ENCODE results near the gene PRKN.

DNA sequence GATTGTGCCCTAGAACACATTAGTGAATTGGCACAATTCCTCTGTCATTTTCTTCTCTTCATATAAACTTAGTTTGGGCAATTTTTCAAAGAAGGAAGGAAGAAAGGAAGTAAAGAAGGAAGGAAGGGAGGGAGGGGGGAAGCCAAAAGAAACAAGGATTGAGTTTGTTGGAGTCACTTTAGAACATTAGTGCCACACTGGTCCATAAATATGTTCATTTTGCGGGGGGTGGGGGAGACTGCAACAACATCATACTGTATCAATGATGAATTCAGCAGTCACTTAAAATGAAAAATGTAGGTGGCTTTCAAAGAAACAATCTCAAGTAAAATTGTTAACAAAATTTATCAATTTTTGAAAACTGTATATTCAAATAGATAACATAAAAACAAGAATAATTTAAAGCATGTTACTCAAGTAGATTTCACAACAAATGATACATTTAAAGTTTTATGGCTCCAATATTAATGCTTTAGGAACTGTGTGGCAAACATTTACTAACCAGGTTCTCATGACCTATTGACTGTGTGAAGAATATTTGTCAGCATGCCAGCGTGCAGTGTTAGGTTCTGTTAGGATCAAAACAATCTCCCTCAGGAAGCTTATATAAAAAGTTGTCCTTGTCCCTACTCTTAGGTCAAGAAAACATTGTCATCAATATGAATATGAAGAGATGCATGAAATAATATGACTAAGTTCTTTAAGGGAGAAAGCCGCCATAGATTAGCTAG, 1245.6 kb downstream of the PRKN start:
- TF ChIP-seq GLIS3 (CRISPR knock-in tag; IDR thresholded peaks at IDR 0.05), result no peak
- TF ChIP-seq, protein P1, sequence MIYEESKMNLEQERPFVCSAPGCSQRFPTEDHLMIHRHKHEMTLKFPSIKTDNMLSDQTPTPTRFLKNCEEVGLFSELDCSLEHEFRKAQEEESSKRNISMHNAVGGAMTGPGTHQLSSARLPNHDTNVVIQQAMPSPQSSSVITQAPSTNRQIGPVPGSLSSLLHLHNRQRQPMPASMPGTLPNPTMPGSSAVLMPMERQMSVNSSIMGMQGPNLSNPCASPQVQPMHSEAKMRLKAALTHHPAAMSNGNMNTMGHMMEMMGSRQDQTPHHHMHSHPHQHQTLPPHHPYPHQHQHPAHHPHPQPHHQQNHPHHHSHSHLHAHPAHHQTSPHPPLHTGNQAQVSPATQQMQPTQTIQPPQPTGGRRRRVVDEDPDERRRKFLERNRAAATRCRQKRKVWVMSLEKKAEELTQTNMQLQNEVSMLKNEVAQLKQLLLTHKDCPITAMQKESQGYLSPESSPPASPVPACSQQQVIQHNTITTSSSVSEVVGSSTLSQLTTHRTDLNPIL (CRISPR knock-in tag; IDR thresholded peaks at IDR 0.05; ENCODE audit: low read depth), result no peak
- TF ChIP-seq BACH2 (CRISPR knock-in tag; IDR thresholded peaks at IDR 0.05; ENCODE audit: borderline replicate concordance), result no peak
- no peak for TF ChIP-seq ARNTL (CRISPR knock-in tag; IDR thresholded peaks at IDR 0.05; ENCODE audit: borderline replicate concordance, low read depth)
- TF ChIP-seq, protein P2, sequence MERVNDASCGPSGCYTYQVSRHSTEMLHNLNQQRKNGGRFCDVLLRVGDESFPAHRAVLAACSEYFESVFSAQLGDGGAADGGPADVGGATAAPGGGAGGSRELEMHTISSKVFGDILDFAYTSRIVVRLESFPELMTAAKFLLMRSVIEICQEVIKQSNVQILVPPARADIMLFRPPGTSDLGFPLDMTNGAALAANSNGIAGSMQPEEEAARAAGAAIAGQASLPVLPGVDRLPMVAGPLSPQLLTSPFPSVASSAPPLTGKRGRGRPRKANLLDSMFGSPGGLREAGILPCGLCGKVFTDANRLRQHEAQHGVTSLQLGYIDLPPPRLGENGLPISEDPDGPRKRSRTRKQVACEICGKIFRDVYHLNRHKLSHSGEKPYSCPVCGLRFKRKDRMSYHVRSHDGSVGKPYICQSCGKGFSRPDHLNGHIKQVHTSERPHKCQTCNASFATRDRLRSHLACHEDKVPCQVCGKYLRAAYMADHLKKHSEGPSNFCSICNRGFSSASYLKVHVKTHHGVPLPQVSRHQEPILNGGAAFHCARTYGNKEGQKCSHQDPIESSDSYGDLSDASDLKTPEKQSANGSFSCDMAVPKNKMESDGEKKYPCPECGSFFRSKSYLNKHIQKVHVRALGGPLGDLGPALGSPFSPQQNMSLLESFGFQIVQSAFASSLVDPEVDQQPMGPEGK (CRISPR knock-in tag; IDR thresholded peaks at IDR 0.05; ENCODE audit: borderline replicate concordance), result no peak
- TF ChIP-seq, protein P3, sequence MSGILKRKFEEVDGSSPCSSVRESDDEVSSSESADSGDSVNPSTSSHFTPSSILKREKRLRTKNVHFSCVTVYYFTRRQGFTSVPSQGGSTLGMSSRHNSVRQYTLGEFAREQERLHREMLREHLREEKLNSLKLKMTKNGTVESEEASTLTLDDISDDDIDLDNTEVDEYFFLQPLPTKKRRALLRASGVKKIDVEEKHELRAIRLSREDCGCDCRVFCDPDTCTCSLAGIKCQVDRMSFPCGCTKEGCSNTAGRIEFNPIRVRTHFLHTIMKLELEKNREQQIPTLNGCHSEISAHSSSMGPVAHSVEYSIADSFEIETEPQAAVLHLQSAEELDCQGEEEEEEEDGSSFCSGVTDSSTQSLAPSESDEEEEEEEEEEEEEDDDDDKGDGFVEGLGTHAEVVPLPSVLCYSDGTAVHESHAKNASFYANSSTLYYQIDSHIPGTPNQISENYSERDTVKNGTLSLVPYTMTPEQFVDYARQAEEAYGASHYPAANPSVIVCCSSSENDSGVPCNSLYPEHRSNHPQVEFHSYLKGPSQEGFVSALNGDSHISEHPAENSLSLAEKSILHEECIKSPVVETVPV (CRISPR knock-in tag; IDR thresholded peaks at IDR 0.05), result no peak
- TF ChIP-seq ESRRG (CRISPR knock-in tag; IDR thresholded peaks at IDR 0.05), result no peak
- TF ChIP-seq RARB (CRISPR knock-in tag; IDR thresholded peaks at IDR 0.05), result no peak
- no peak for TF ChIP-seq ZFP3 (CRISPR knock-in tag; IDR thresholded peaks at IDR 0.05)
- TF ChIP-seq ZFP30 (CRISPR knock-in tag; IDR thresholded peaks at IDR 0.05), result no peak
- TF ChIP-seq, protein P4, sequence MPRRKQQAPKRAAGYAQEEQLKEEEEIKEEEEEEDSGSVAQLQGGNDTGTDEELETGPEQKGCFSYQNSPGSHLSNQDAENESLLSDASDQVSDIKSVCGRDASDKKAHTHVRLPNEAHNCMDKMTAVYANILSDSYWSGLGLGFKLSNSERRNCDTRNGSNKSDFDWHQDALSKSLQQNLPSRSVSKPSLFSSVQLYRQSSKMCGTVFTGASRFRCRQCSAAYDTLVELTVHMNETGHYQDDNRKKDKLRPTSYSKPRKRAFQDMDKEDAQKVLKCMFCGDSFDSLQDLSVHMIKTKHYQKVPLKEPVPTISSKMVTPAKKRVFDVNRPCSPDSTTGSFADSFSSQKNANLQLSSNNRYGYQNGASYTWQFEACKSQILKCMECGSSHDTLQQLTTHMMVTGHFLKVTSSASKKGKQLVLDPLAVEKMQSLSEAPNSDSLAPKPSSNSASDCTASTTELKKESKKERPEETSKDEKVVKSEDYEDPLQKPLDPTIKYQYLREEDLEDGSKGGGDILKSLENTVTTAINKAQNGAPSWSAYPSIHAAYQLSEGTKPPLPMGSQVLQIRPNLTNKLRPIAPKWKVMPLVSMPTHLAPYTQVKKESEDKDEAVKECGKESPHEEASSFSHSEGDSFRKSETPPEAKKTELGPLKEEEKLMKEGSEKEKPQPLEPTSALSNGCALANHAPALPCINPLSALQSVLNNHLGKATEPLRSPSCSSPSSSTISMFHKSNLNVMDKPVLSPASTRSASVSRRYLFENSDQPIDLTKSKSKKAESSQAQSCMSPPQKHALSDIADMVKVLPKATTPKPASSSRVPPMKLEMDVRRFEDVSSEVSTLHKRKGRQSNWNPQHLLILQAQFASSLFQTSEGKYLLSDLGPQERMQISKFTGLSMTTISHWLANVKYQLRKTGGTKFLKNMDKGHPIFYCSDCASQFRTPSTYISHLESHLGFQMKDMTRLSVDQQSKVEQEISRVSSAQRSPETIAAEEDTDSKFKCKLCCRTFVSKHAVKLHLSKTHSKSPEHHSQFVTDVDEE (CRISPR knock-in tag; IDR thresholded peaks at IDR 0.05), result no peak

Data from SK-N-SH treated with all-trans-retinoic acid at 6 μM for 48 hours (cell line).